ENCODE data around the gene CDYL2. TPM values are rescaled to one million over a fixed set of nuclear protein-coding genes. Genes with fewer than 3 reads are reported as not detected.

Gene CDYL2
- total and polyA plus RNA-seq, 2 donors (not counting 3 experiments of a cell fraction or from before 2014, with no cell fraction given): 7.1 to 71.3 TPM

- Histone ChIP-seq H3K9ac (replicated peaks; ENCODE audit: extremely low read depth, insufficient read depth, low read length) (no peak overlapping the region), H3K27me3 (ENCODE audit: control insufficient read depth in 2 of 2, insufficient read depth in 2 of 2, low read length in 2 of 2) (no peaks in the 10 kb centered on the region), H4K20me1 (replicated peaks; ENCODE audit: control insufficient read depth, extremely low read depth, insufficient read depth, low read length) (no peaks in the 10 kb centered on the region), H3K79me2 (ENCODE audit: control insufficient read depth, insufficient read depth, low read length) (peaks cover 13% of the 10 kb centered on the region), H2AFZ (ENCODE audit: low read depth, low read length) (no peak overlapping the region), H3K27ac (ENCODE audit: insufficient read depth, low read depth, low read length) (no peak overlapping the region), H3K9me3 (replicated peaks; ENCODE audit: control insufficient read depth, insufficient read depth, low read length) (no peaks in the 10 kb centered on the region), H3K4me3 (replicated peaks in 1 of 3; ENCODE audit: insufficient read depth in 1 of 3, low read depth in 1 of 3, low read length in 3 of 3) (no peak overlapping the region), H3K4me2 (ENCODE audit: insufficient read depth, low read length) (no peak overlapping the region), H3K36me3 (ENCODE audit: control insufficient read depth in 2 of 2, extremely low read depth in 1 of 2, insufficient read depth in 2 of 2, low read length in 2 of 2) (peaks cover 4 to 10% of the 10 kb centered on the region in 2 experiments), H3K9me1 (replicated peaks; ENCODE audit: control insufficient read depth, extremely low read depth, insufficient read depth, low read length) (no peaks in the 10 kb centered on the region), H3K4me1 (ENCODE audit: control insufficient read depth, extremely low read depth, insufficient read depth, low read length) (peaks cover 12% of the 10 kb centered on the region)
- TF ChIP-seq JUN (IDR thresholded peaks at IDR 0.05; ENCODE audit: borderline replicate concordance, insufficient read depth, insufficient read length, low read depth) (no peak), EZH2 (IDR thresholded peaks at IDR 0.05; ENCODE audit: borderline replicate concordance, low read depth, low read length, severe bottlenecking) (no peak), MAX (IDR thresholded peaks at IDR 0.05; ENCODE audit: insufficient read depth, insufficient read length) (no peak), FOS (IDR thresholded peaks at IDR 0.05; ENCODE audit: borderline replicate concordance, insufficient read depth, low read length) (no peak), POLR2AphosphoS5 (IDR thresholded peaks at IDR 0.05; ENCODE audit: insufficient read depth, low read depth, low read length) (no peak), GATA2 (IDR thresholded peaks at IDR 0.05; ENCODE audit: insufficient read depth, insufficient read length, low read depth, low read length) (no peak)
- POLR2A ChIA-PET: no interaction called here
- CTCF ChIA-PET: interaction anchor here (2.1 kb wide), 1 partner anchor 95 kb away, joined by 9 read pairs; no protein-coding TSS in a partner anchor
- FAIRE-seq: no peak
- intact Hi-C loops (cut with micrococcal nuclease) (loop anchor here (10.0 kb wide), 1 partner anchor 183 kb away; the partner anchor contains the start of gene CDYL2), dilution Hi-C loops (cut with MboI; ENCODE audit: extremely low pct_ligation_motif_present, low sequenced_read_pairs) (no loop called here)
- DNase-seq (ENCODE audit: low read depth, low spot score): no peak
- no TSS peak for BruUV-seq (replicated peaks)
These were observed 182.4 kb downstream of the CDYL2 start for GRCh38 chr16:80622007-80622406.
